Measurements from ENCODE around the gene CRYZL1.

DNA sequence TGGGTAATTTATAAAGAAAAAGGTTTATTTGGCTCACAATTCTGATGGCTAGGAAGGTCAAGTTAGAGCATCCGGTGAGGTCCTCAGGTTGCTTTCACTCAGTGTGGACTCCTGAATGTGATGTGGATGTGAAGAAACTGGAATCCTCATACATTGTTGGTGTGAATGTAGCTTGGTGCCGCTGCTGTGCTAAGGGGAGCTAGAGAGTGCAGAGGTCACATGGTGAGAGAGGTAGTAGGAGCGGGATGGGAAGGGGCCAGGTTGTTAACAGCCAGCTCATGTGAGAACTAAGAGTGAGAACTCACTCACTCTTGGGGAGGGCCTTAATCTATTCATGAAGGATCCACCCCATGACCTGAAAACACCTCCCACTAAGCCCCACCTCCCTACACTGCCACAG, 22.6 kb upstream of the CRYZL1 start:
- TF ChIP-seq, protein P1, sequence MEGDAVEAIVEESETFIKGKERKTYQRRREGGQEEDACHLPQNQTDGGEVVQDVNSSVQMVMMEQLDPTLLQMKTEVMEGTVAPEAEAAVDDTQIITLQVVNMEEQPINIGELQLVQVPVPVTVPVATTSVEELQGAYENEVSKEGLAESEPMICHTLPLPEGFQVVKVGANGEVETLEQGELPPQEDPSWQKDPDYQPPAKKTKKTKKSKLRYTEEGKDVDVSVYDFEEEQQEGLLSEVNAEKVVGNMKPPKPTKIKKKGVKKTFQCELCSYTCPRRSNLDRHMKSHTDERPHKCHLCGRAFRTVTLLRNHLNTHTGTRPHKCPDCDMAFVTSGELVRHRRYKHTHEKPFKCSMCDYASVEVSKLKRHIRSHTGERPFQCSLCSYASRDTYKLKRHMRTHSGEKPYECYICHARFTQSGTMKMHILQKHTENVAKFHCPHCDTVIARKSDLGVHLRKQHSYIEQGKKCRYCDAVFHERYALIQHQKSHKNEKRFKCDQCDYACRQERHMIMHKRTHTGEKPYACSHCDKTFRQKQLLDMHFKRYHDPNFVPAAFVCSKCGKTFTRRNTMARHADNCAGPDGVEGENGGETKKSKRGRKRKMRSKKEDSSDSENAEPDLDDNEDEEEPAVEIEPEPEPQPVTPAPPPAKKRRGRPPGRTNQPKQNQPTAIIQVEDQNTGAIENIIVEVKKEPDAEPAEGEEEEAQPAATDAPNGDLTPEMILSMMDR (IDR thresholded peaks at IDR 0.05), result no peak
- TF ChIP-seq POLR2AphosphoS5 (IDR thresholded peaks at IDR 0.05) (no peak), POLR2A (IDR thresholded peaks at IDR 0.05) (no peak), EP300 (IDR thresholded peaks at IDR 0.05) (no peak)
